DOHH2 (cell line): ENCODE data around the gene TMEM82.

ENCODE experiments used
- EZH2phosphoT487 ChIP-seq: fragments of 200-600 bp; sonication (generic); IDR thresholded peaks from 2 replicates; pipeline ENCODE4 v1.6.1; 2017; ENCODE audit warnings: borderline replicate concordance, mild to moderate bottlenecking, antibody characterized with exemption, low read length, moderate library complexity, mixed read lengths
- TF ChIP-seq, protein P1 (sequence below): fragments of 200-600 bp; sonication (generic); IDR thresholded peaks from one replicate; pipeline ENCODE4 v1.5.1; 2014; ENCODE audit warnings: antibody characterized with exemption, mild to moderate bottlenecking, low read depth, low read length; ENCODE audit not compliant: poor library complexity, severe bottlenecking

DNA sequence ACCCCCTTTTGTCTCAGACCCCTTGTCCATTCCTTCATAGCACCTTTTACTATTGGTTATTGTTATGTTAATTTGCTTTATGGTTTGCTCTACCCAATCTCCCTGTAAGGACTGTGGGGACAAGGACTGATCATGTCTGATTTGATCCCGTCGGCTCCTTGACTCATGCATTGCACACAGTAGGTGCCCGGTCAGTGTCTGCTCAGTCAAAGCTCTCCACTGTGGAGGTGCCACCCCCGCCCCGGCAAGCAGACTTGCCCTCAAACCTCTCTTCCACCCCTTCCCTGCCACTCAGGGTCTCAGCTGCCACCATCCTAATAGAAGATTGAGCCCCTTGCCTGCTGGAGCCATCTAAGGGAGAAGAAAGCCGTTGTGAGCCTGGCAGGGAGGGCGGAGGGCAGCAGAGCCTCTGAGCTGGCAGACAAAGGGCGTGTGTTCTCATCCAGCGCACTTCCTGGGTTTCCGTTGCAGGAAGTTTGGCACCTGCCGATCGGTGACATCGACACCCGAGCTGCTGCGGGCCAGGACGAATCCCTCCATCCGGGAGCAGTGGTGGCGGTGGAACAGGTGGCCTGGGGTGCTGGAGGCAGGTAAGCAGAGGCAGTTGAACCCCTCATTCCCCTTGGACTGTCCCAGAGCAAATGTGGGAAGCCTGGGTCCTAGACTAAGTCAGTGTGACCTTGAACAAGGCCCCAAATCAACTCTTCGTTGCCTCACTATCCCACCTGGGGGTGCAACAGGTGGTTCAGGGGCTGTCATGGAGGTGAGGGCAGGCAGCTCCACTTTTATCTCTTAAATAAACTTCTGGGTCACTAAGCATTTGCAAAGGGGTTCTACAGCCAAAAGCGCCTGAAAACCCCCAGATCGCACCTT is 14.1 kb downstream of the TMEM82 start:
- TF ChIP-seq, protein P1, sequence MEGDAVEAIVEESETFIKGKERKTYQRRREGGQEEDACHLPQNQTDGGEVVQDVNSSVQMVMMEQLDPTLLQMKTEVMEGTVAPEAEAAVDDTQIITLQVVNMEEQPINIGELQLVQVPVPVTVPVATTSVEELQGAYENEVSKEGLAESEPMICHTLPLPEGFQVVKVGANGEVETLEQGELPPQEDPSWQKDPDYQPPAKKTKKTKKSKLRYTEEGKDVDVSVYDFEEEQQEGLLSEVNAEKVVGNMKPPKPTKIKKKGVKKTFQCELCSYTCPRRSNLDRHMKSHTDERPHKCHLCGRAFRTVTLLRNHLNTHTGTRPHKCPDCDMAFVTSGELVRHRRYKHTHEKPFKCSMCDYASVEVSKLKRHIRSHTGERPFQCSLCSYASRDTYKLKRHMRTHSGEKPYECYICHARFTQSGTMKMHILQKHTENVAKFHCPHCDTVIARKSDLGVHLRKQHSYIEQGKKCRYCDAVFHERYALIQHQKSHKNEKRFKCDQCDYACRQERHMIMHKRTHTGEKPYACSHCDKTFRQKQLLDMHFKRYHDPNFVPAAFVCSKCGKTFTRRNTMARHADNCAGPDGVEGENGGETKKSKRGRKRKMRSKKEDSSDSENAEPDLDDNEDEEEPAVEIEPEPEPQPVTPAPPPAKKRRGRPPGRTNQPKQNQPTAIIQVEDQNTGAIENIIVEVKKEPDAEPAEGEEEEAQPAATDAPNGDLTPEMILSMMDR = no peak
- no peak for TF ChIP-seq EZH2phosphoT487
